Calu3 (cell line): ENCODE data around the gene KIF3C. TPM values are rescaled to one million over a fixed set of nuclear protein-coding genes. Genes with fewer than 3 reads are reported as not detected.
"Not testable (repeated sequence)": the region's sequence is repeated elsewhere in the genome, so short reads cannot be mapped to it uniquely, and the experiment has no call there.

Experiments
- BruUV-seq: library from RNA; stranded (reverse); fragments of 400-500 nt; replicated peaks from 2 replicates; lab custom pipeline; 2021; lab: Mats Ljungman, UMichigan
- CTCF ChIA-PET: fragments of 300-600 bp; sonication (Branson Sonifier 250); formaldehyde crosslinking; loops from one replicate; lab custom pipeline; 2022; ENCODE audit warnings: antibody characterized with exemption; lab: Charles Lee
- DNase-seq: peaks from one replicate; pipeline ENCODE4 v3.0.0; 2022
- H3K27ac Mint-ChIP-seq: one replicate; pipeline ENCODE4 v1.8.0; 2022; ENCODE audit warnings: mixed read lengths; ENCODE audit not compliant: unreplicated experiment
- H3K27me3 Mint-ChIP-seq: one replicate; pipeline ENCODE4 v1.8.0; 2022; ENCODE audit warnings: mixed read lengths; ENCODE audit not compliant: unreplicated experiment
- H3K36me3 Mint-ChIP-seq: one replicate; pipeline ENCODE4 v1.8.0; 2022; ENCODE audit warnings: mild to moderate bottlenecking, moderate library complexity, mixed read lengths; ENCODE audit not compliant: insufficient read depth, unreplicated experiment
- H3K4me1 Mint-ChIP-seq: one replicate; pipeline ENCODE4 v1.8.0; 2022; ENCODE audit warnings: mild to moderate bottlenecking, low read depth, mixed read lengths; ENCODE audit not compliant: unreplicated experiment
- H3K4me3 Mint-ChIP-seq: one replicate; pipeline ENCODE4 v1.8.0; 2022; ENCODE audit warnings: mild to moderate bottlenecking, low read depth, moderate library complexity, mixed read lengths; ENCODE audit not compliant: unreplicated experiment
- H3K9me3 Mint-ChIP-seq: one replicate; pipeline ENCODE4 v1.8.0; 2022; ENCODE audit warnings: low read depth, mixed read lengths; ENCODE audit not compliant: unreplicated experiment
- CTCF ChIP-seq: fragments of 200-600 bp; IDR thresholded peaks from one replicate; pipeline ENCODE4 v1.8.0; 2022; ENCODE audit warnings: antibody characterized with exemption; ENCODE audit not compliant: unreplicated experiment
- intact Hi-C: fragments of 100-400 bp; cut with micrococcal nuclease; formaldehyde crosslinking; loops from one replicate; pipeline ENCODE4 v1.10.0; 2022; ENCODE audit not compliant: unreplicated experiment
- total RNA-seq: library from RNA; stranded (reverse); gene quantifications from 2 replicates; pipeline ENCODE4 v1.2.3, GENCODE V29; 2022

The KIF3C gene
- total RNA-seq, 1 experiment from 2014 or later: 4.2 TPM

GRCh38 chr2:25912851-25913695, 69.2 kb downstream of the KIF3C start:
- no peaks in the 10 kb centered on the region for H3K27me3 Mint-ChIP-seq
- no peaks in the 10 kb centered on the region for H3K9me3 Mint-ChIP-seq
- CTCF ChIA-PET: no interaction called here
- DNase-seq: no peak
- no peaks in the 10 kb centered on the region for H3K4me1 Mint-ChIP-seq
- no peak overlapping the region for H3K27ac Mint-ChIP-seq
- no peak overlapping the region for H3K4me3 Mint-ChIP-seq
- TF ChIP-seq CTCF: no peak
- intact Hi-C loops: no loop called here
- H3K36me3 Mint-ChIP-seq: no peaks in the 10 kb centered on the region
- BruUV-seq: no TSS peak

DNA sequence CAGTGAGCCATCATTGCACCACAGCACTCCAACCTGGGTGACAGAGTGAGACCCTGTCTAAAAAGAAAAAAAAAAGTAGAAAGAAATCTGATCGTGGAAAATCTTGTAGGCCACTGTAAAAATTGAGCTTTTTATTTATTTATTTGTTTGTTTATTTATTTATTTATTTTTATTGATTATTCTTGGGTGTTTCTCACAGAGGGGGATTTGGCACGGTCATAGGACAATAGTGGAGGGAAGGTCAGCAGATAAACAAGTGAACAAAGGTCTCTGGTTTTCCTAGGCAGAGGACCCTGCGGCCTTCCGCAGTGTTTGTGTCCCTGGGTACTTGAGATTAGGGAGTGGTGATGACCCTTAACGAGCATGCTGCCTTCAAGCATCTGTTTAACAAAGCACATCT, 72.7 kb downstream of the KIF3C start:
- H3K27ac Mint-ChIP-seq, H3K36me3 Mint-ChIP-seq, H3K9me3 Mint-ChIP-seq, CTCF ChIA-PET, BruUV-seq, H3K27me3 Mint-ChIP-seq, DNase-seq, H3K4me3 Mint-ChIP-seq, H3K4me1 Mint-ChIP-seq, intact Hi-C loops: not testable (repeated sequence)

GRCh38 chr2:25905126-25905525, 77.2 kb downstream of the KIF3C start:
- CTCF ChIA-PET: no interaction called here
- intact Hi-C loops: no loop called here
- no TSS peak for BruUV-seq
- no peaks in the 10 kb centered on the region for H3K27me3 Mint-ChIP-seq
- no peaks in the 10 kb centered on the region for H3K36me3 Mint-ChIP-seq
- H3K9me3 Mint-ChIP-seq: no peaks in the 10 kb centered on the region
- H3K4me3 Mint-ChIP-seq: no peak overlapping the region
- TF ChIP-seq CTCF: no peak
- H3K4me1 Mint-ChIP-seq: no peaks in the 10 kb centered on the region
- no peak for DNase-seq
- H3K27ac Mint-ChIP-seq: no peak overlapping the region

- Mint-ChIP-seq H3K27me3 (peaks cover 8% of the 10 kb centered on the region), H3K36me3 (no peaks in the 10 kb centered on the region), H3K4me3 (no peak overlapping the region), H3K27ac (no peak overlapping the region), H3K4me1 (no peaks in the 10 kb centered on the region), H3K9me3 (no peaks in the 10 kb centered on the region)
- CTCF ChIA-PET: no interaction called here
- DNase-seq: no peak
- intact Hi-C loops: no loop called here
- no TSS peak for BruUV-seq
- TF ChIP-seq CTCF: no peak
Observed at GRCh38 chr2:25903216-25903776, 79.0 kb downstream of the KIF3C start.
